Activated CD4-positive, alpha-beta T cell treated with anti-CD3 and anti-CD28 coated beads, Interleukin-10, Interleukin-2, amounts not matched to agents 100 ng/mL and 50 ng/mL, durations not matched to agents 16 hours and 8 hours (primary cell): ENCODE results near the gene LMBRD1.
A peak's percentile ranks its signal among the peaks of the same experiment; 100 is the strongest.
"Not testable (repeated sequence)": the region's sequence is repeated elsewhere in the genome, so short reads cannot be mapped to it uniquely, and the experiment has no call there.

Experiments
- DNase-seq: peaks from one replicate; pipeline ENCODE4 v3.0.0-alpha.2; 2020

The LMBRD1 gene

GRCh38 chr6:69796073-69796641 is 653 bp downstream of the LMBRD1 start:
- peak; percentile 57 for DNase-seq

- DNase-seq: peak; percentile 7
Measured at GRCh38 chr6:69795469-69796072, 1.2 kb downstream of the LMBRD1 start.

GRCh38 chr6:69792292-69792691 is 4.5 kb downstream of the LMBRD1 start:
- DNase-seq: no peak

- no peak for DNase-seq
Measured at GRCh38 chr6:69791065-69791471, 5.7 kb downstream of the LMBRD1 start.

- DNase-seq: no peak
Measured at GRCh38 chr6:69790629-69791028, 6.2 kb downstream of the LMBRD1 start.

- DNase-seq: no peak
Measured at GRCh38 chr6:69789578-69789977, 7.2 kb downstream of the LMBRD1 start.

GRCh38 chr6:69787436-69787835 is 9.4 kb downstream of the LMBRD1 start:
- DNase-seq: not testable (repeated sequence)

GRCh38 chr6:69785697-69786096 is 11.1 kb downstream of the LMBRD1 start:
- no peak for DNase-seq

GRCh38 chr6:69784595-69785377 is 12.0 kb downstream of the LMBRD1 start:
- no peak for DNase-seq

- no peak for DNase-seq
Measured at GRCh38 chr6:69783108-69783507, 13.7 kb downstream of the LMBRD1 start.

- DNase-seq: no peak
Measured at GRCh38 chr6:69780585-69781178, 16.1 kb downstream of the LMBRD1 start.

- no peak for DNase-seq
Measured at GRCh38 chr6:69775941-69776340, 20.9 kb downstream of the LMBRD1 start.

GRCh38 chr6:69775585-69775849 is 21.3 kb downstream of the LMBRD1 start:
- DNase-seq: no peak

GRCh38 chr6:69774740-69775584 is 21.8 kb downstream of the LMBRD1 start:
- no peak for DNase-seq

GRCh38 chr6:69771158-69771906 is 25.5 kb downstream of the LMBRD1 start:
- DNase-seq: no peak

GRCh38 chr6:69768664-69769063 is 28.1 kb downstream of the LMBRD1 start:
- no peak for DNase-seq

GRCh38 chr6:69763763-69764162 is 33.0 kb downstream of the LMBRD1 start:
- no peak for DNase-seq

GRCh38 chr6:69761853-69762252 is 35.0 kb downstream of the LMBRD1 start:
- no peak for DNase-seq

GRCh38 chr6:69758214-69758613 is 38.6 kb downstream of the LMBRD1 start:
- no peak for DNase-seq

- no peak for DNase-seq
Measured at GRCh38 chr6:69756907-69757306, 39.9 kb downstream of the LMBRD1 start.

GRCh38 chr6:69756366-69756765 is 40.4 kb downstream of the LMBRD1 start:
- no peak for DNase-seq

GRCh38 chr6:69735027-69735426 is 61.8 kb downstream of the LMBRD1 start:
- DNase-seq: no peak
